Measurements from ENCODE around the gene LSS. TPM values are rescaled to one million over a fixed set of nuclear protein-coding genes. Genes with fewer than 3 reads are reported as not detected.

Gene LSS
- total RNA-seq, 2 experiments from 2014 or later = 47.8 to 53.3 TPM

DNA sequence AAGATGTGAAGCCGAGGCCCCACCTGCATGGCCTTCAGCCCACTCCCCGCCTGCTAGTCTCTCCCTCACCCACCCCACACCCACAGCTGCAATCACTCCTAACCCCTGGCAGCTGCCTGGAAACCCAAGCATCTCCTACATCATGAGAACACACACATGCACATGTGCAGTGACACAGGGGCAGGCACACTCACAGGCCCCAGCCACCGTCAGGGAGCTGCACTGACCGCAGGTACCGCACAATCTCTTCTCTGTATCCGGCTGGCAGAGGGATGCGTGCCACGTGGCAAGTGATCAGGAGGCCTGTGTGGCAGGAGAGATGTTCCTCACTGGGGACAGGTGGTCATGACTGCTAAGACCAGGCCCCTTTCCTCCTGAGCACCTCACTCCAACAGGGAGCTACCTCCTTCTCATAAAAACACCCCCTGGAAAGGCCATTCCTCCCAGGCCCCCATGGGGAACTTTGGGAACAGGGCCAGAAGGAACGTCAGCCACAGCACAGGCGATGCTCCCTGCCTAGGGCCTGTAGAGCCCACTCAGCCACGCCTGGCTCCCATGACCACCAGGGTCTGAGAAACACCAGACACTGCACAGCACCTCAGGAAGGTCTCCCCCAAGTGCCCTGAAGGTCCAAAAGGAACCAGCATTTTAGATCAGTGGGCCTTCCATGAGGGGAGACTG lies 6.0 kb downstream of the LSS start:
- POLR2A ChIA-PET = no interaction called here
- H3K27me3 Mint-ChIP-seq = no peaks in the 10 kb centered on the region

GRCh38 chr21:46221664-46222435 lies 6.7 kb downstream of the LSS start:
- no peaks in the 10 kb centered on the region for H3K27me3 Mint-ChIP-seq
- no peak overlapping the region for H3K27ac Mint-ChIP-seq
- H3K4me1 Mint-ChIP-seq = peaks cover 19% of the 10 kb centered on the region
- H3K4me3 Mint-ChIP-seq = no peak overlapping the region
- DNase-seq = no peak
- ChIA-PET POLR2A (no interaction called here), CTCF (no interaction called here)
- no peaks in the 10 kb centered on the region for H3K9me3 Mint-ChIP-seq
- H3K36me3 Mint-ChIP-seq (ENCODE audit: low read depth) = peaks cover 8% of the 10 kb centered on the region

More for the DNA sequence above, 6.0 kb downstream of the LSS start:
- H3K27ac Mint-ChIP-seq = no peak overlapping the region
- no peaks in the 10 kb centered on the region for H3K9me3 Mint-ChIP-seq
- no peak for DNase-seq
- peaks cover 13% of the 10 kb centered on the region for H3K36me3 Mint-ChIP-seq (ENCODE audit: low read depth)
- no peak overlapping the region for H3K4me3 Mint-ChIP-seq
- CTCF ChIA-PET = interaction anchor here (0.6 kb wide), 1 partner anchor 108 kb away, joined by 4 read pairs; no protein-coding TSS in a partner anchor
- H3K4me1 Mint-ChIP-seq = peaks cover 26% of the 10 kb centered on the region

GRCh38 chr21:46220847-46221246 lies 7.7 kb downstream of the LSS start:
- H3K27me3 Mint-ChIP-seq = no peaks in the 10 kb centered on the region
- H3K4me3 Mint-ChIP-seq = no peak overlapping the region
- peaks cover 8% of the 10 kb centered on the region for H3K36me3 Mint-ChIP-seq (ENCODE audit: low read depth)
- no peak for DNase-seq
- ChIA-PET CTCF (no interaction called here), POLR2A (no interaction called here)
- peaks cover 12% of the 10 kb centered on the region for H3K4me1 Mint-ChIP-seq
- H3K27ac Mint-ChIP-seq = no peak overlapping the region
- H3K9me3 Mint-ChIP-seq = no peaks in the 10 kb centered on the region

- CTCF ChIA-PET = no interaction called here
- Mint-ChIP-seq H3K9me3 (no peaks in the 10 kb centered on the region), H3K36me3 (ENCODE audit: low read depth) (peaks cover 3% of the 10 kb centered on the region), H3K27ac (no peak overlapping the region), H3K4me3 (no peak overlapping the region), H3K27me3 (no peaks in the 10 kb centered on the region), H3K4me1 (peaks cover 6% of the 10 kb centered on the region)
- POLR2A ChIA-PET = no interaction called here
- no peak for DNase-seq
Measured at GRCh38 chr21:46220275-46220810, 8.2 kb downstream of the LSS start.

DNA sequence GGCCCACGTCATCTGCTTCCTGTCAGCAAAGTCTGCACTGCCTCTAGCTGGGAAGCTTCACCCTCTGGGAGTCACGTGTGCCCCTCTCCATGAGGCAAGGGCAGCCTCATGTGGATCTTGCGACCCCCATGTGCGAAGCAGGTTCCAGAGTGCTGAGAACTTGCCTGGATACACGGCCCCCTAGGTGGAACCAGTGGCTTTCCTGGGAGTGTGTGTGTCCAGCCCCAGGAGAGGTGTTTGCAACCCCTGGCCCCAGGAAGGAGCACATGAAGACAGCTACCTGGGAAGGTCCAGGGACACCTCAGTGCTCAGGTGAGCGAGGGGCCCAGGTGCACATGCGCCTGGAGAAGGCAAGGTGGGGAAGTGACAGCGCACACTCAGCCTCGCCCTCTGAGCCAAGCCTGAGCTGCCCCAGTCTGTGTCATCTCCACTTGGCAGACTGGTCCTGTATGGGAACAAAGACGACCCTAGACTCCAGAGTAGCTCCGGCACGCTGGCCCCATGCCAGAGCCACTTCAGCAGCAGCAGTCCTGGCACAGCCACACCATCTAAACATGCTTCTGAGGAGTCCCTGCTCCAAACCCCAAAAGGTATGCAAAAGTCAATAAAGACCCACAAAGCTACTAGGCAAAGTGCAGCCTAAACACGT lies 8.9 kb downstream of the LSS start:
- ChIA-PET CTCF (no interaction called here), POLR2A (no interaction called here)
- Mint-ChIP-seq H3K27me3 (no peaks in the 10 kb centered on the region), H3K4me3 (no peak overlapping the region), H3K9me3 (no peaks in the 10 kb centered on the region), H3K4me1 (peaks cover 3% of the 10 kb centered on the region), H3K36me3 (ENCODE audit: low read depth) (peaks cover 3% of the 10 kb centered on the region), H3K27ac (no peak overlapping the region)
- no peak for DNase-seq

DNA sequence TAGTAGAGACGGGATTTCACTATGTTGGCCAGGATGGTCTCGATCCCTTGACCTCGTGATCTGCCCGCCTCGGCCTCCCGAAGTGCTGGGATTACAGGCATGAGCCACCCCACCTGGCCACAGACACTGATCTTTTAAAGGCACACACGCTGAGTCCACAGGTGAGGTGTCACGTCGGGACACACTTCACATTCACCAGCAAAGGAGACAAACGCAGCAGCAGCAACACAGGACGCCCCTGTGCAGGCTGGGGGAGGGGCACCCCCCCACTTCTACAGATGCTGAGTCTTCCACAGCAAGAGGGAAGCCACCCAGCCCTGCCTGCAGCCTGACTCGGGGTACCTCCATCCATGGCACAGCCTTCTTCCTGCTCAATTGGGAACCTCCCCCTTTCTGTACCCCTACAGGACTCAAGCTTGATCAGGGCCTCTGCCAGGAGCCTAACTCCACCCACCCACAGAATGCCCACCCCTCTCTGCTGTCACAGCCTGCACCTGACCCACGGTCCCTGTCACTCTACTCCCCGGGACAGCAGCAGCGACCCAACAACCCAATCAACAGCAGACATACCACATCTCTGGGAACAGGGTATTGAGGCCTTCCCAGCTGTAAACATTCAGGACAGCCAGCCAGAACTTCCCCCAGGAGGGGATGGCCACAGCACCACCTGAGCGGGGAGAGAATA lies 9.5 kb downstream of the LSS start:
- Mint-ChIP-seq H3K27ac (no peak overlapping the region), H3K4me3 (no peak overlapping the region), H3K9me3 (no peaks in the 10 kb centered on the region), H3K4me1 (peaks cover 3% of the 10 kb centered on the region), H3K36me3 (ENCODE audit: low read depth) (peaks cover 3% of the 10 kb centered on the region), H3K27me3 (no peaks in the 10 kb centered on the region)
- CTCF ChIA-PET = no interaction called here
- DNase-seq = no peak
- POLR2A ChIA-PET = no interaction called here

- H3K4me1 Mint-ChIP-seq = peaks cover 3% of the 10 kb centered on the region
- DNase-seq = no peak
- CTCF ChIA-PET = no interaction called here
- H3K36me3 Mint-ChIP-seq (ENCODE audit: low read depth) = peaks cover 3% of the 10 kb centered on the region
- no peak overlapping the region for H3K4me3 Mint-ChIP-seq
- no peak overlapping the region for H3K27ac Mint-ChIP-seq
- POLR2A ChIA-PET = no interaction called here
- no peaks in the 10 kb centered on the region for H3K27me3 Mint-ChIP-seq
- H3K9me3 Mint-ChIP-seq = no peaks in the 10 kb centered on the region
Measured at GRCh38 chr21:46217511-46218196, 10.9 kb downstream of the LSS start.

- no peak for DNase-seq
- peaks cover 3% of the 10 kb centered on the region for H3K4me1 Mint-ChIP-seq
- no peaks in the 10 kb centered on the region for H3K27me3 Mint-ChIP-seq
- H3K36me3 Mint-ChIP-seq (ENCODE audit: low read depth) = no peaks in the 10 kb centered on the region
- peak overlapping the region; percentile 28 for H3K27ac Mint-ChIP-seq
- CTCF ChIA-PET = interaction anchor here (0.9 kb wide), 2 partner anchors 9 to 38 kb away, joined by 3 read pairs; no protein-coding TSS in a partner anchor
- H3K4me3 Mint-ChIP-seq = no peak overlapping the region
- no peaks in the 10 kb centered on the region for H3K9me3 Mint-ChIP-seq
- POLR2A ChIA-PET = no interaction called here
Measured at GRCh38 chr21:46216132-46216747, 12.3 kb downstream of the LSS start.

GRCh38 chr21:46215436-46216131 lies 13.0 kb downstream of the LSS start:
- Mint-ChIP-seq H3K36me3 (ENCODE audit: low read depth) (no peaks in the 10 kb centered on the region), H3K4me3 (no peak overlapping the region), H3K27ac (peak overlapping the region; percentile 28), H3K4me1 (peaks cover 3% of the 10 kb centered on the region), H3K27me3 (no peaks in the 10 kb centered on the region), H3K9me3 (no peaks in the 10 kb centered on the region)
- ChIA-PET POLR2A (no interaction called here), CTCF (interaction anchor here (0.9 to 1.1 kb wide), 3 partner anchors 9 to 72 kb away, joined by 3 read pairs; no protein-coding TSS in a partner anchor)
- DNase-seq = no peak

- CTCF ChIA-PET = interaction anchor here (0.9 to 1.1 kb wide), 2 partner anchors 8 to 71 kb away, joined by 3 read pairs; no protein-coding TSS in a partner anchor
Measured at GRCh38 chr21:46214478-46215340, 13.9 kb downstream of the LSS start.

More at GRCh38 chr21:46214478-46215340, 13.9 kb downstream of the LSS start:
- Mint-ChIP-seq H3K27me3 (no peaks in the 10 kb centered on the region), H3K4me3 (no peak overlapping the region), H3K27ac (no peak overlapping the region), H3K36me3 (ENCODE audit: low read depth) (peaks cover under 1% of the 10 kb centered on the region), H3K9me3 (no peaks in the 10 kb centered on the region), H3K4me1 (peaks cover 3% of the 10 kb centered on the region)
- POLR2A ChIA-PET = no interaction called here
- no peak for DNase-seq

Data from activated CD4-positive, alpha-beta T cell treated with anti-CD3 and anti-CD28 coated beads, Interleukin-2, amount 10 ng/mL, durations not matched to agents 7 days and 5 days (primary cell).